GM12892 (cell line): ENCODE results near the gene TMED4.

ENCODE experiments used
- DNase-seq: peaks from one replicate; pipeline ENCODE4 v3.0.0; 2011; ENCODE audit not compliant: insufficient read length
- FAIRE-seq: peaks from 2 replicates; lab custom pipeline; 2011; peaks lifted over from hg19 to GRCh38; lab: Jason Lieb, UNC
- POLR2A ChIP-seq: IDR thresholded peaks from 2 replicates; pipeline ENCODE4 v1.6.1; 2011; ENCODE audit warnings: low read depth, low read length, control low read depth
- POLR2AphosphoS5 ChIP-seq: IDR thresholded peaks from 2 replicates; pipeline ENCODE4 v1.6.1; 2011; ENCODE audit warnings: low read depth, low read length, control low read depth
- TAF1 ChIP-seq: IDR thresholded peaks from 2 replicates; pipeline ENCODE4 v1.6.1; 2011; ENCODE audit warnings: low read depth, mild to moderate bottlenecking, control low read depth, low read length, borderline replicate concordance

Gene TMED4

DNA sequence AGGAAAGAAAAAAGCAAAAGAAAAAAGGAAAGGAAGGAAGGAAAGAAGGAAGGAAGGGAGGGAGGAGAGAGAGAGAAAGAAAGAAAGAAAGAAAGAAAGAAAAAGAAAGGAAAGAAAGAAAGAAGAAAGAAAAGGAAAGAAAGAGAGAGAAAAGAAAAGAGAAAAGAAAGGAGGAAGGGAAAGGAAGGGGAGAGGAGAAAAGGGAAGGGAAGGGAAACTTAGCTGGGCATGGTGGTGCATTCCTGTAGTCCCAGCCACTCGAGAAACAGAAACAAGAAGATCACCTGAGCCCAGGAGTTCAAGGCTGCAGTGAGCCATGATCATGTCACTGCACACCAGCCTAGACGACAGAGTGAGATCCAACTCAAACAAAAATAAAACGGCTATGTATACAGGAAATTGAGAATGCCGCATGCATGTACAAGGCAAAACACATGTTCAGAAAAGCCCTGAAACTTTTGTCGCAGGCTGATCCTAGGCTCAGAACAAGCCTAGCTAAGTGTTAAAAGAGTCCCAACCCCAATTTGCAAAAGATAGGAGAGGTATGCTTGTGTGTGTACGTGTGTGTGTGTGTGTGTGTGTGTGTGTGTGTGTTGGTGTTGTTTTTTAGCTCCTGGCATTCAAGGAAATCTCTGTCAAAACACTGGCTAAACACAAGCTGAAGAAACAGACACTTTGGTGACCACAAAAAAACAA is 34.3 kb downstream of the TMED4 start:
- DNase-seq (no peak), FAIRE-seq (no peak)
- TF ChIP-seq TAF1 (no peak), POLR2AphosphoS5 (no peak), POLR2A (no peak)

DNA sequence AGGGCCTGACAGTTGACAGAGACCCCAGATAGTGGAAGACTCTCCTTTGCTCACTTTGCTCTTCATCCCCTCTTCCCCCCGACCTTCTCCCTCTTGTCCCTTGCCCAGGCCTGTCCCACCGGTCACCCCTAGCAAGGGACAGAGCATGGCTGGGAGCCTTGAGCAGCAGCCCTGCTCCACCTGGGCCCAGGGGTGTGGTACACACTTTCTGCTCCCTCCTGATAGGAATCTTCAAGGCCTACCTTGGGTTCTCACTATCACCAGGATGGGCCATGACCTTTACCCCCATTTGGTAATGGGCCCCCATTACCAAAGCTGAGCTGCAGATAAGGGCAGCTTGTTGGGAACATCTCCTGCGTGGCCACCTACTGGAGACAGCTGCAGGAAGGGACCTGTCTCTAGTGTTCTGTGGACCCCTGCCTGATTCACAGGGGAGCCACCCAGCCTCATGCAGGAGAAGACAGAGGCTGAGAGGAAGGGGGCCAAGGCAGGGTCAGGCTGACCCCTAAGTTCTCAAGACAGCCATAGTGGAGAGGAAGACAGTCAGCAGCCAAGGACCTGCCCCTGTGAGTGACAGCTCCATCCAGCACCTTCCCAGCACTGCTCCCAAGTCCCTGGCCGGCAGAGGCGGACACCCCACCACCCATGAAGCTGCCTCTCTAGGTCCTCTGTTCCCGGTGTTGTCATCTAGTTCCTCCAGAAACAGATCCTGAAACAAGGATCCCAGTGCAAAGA is 40.0 kb downstream of the TMED4 start:
- DNase-seq = no peak
- FAIRE-seq = no peak
- TF ChIP-seq POLR2A = no peak
- no peak for TF ChIP-seq TAF1
- no peak for TF ChIP-seq POLR2AphosphoS5

DNA sequence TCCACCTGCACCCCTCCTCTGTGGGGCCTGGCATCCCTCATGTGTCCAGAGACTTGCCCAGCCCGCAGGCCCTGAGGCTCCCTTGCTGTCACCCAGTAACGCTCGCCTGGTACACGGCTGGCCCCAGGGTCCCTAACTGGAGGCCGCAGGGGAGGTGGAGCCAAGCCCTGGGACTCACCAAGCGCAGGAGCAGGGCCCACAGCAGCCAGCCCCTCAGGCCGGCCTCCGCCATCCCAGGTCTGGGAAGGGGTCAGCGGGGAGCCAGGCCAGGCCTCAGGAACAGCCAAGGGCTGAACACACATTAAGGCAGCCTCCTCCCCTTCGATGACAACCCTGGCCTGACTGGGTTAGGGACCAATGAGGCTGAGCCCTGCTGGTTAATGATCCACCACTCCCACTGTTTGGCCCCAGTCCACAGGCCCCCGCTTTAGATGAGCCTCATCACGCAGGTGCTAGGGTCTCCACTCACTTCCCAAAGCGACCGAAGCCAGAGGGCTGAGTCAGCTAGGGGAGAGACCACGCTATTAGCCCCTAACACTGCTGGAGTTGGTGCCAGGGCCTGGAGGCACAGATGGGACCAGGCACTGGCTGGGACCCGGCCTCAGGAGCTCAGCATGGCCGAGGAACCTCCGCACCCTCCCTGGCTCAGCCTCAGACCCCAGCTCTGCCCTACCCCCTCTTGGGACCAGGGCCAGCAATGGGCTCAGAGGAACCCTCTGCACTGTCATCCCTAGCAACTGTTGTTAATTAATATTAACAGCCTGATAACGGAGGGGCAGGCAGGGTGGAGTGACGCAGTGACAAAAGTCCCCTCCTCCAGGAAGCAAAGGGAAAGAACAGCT is 40.8 kb downstream of the TMED4 start, which contains the start of gene NPC1L1:
Gene NPC1L1, minus strand, starts transcription at position 303 of the 842 bp plus-strand sequence. Its CDS starts 71 bp downstream, at position 232.
- TF ChIP-seq POLR2A (no peak), TAF1 (no peak), POLR2AphosphoS5 (no peak)
- DNase-seq = no peak
- FAIRE-seq = no peak

DNA sequence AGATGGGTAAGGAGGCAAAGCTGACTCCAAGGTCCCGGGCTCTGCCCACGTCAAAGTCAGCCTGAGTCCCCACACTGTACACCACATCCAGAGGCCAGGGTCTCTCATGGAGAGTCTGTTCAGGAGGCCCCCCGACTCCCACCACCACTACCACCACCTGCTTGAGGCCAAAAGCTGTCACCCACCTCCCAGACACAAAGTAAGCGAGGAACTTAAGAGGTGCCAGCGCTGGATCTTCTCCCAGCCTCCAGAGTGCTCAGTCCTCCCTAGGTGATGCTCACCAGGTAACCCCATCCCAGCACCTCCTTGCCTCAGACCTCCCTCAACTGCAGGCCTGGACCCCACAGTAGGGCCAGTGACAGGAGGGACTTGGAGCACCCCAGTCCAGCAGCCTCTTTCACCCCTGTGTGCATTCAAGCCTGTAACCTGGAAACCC is 41.4 kb downstream of the TMED4 start:
- no peak for TF ChIP-seq POLR2A
- no peak for TF ChIP-seq TAF1
- TF ChIP-seq POLR2AphosphoS5 = no peak
- FAIRE-seq = no peak

DNA sequence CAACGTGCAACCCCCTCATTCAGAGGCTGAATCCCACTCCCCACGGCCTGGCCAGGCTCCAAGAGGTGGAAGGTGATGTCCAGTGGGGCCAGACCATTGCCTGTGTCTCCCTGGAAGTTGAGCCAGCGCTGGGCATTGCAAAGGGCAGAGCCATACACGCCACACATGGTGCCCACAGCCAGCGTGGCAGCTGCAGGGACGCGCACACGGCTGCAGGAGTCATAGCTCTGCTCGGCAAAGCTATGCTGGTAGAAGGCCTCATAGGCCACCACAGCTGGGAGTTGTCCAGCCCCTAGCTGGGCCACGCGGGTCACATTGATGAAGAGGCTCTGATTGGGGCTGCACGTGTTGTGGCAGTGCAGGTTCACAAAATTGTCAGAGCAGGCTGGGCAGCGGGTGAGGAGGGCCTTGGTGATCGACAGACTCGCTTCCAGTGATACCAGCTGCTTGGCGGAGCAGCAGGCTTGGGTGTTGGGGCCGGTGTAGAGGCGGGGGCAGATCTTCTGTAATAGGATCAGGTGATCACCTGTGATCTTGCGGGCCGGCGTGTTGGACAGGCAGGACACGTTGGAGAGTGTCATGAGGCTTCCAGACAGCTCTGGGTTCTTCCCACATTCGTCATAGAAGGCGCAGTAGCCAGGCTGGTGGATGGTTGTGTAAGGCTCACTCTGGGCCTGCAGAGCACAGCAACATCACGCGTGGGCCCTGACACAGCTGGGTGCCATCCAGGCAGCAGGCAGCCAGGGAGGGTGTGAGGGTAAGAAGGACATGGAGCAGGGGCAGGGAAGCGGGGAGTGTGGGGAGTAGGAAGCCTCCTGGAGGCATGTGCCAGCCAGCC is 42.1 kb downstream of the TMED4 start:
- no peak for FAIRE-seq
- no peak for TF ChIP-seq TAF1
- TF ChIP-seq POLR2A = no peak
- TF ChIP-seq POLR2AphosphoS5 = no peak
- no peak for DNase-seq

More for the DNA sequence above, 41.4 kb downstream of the TMED4 start:
- no peak for DNase-seq

DNA sequence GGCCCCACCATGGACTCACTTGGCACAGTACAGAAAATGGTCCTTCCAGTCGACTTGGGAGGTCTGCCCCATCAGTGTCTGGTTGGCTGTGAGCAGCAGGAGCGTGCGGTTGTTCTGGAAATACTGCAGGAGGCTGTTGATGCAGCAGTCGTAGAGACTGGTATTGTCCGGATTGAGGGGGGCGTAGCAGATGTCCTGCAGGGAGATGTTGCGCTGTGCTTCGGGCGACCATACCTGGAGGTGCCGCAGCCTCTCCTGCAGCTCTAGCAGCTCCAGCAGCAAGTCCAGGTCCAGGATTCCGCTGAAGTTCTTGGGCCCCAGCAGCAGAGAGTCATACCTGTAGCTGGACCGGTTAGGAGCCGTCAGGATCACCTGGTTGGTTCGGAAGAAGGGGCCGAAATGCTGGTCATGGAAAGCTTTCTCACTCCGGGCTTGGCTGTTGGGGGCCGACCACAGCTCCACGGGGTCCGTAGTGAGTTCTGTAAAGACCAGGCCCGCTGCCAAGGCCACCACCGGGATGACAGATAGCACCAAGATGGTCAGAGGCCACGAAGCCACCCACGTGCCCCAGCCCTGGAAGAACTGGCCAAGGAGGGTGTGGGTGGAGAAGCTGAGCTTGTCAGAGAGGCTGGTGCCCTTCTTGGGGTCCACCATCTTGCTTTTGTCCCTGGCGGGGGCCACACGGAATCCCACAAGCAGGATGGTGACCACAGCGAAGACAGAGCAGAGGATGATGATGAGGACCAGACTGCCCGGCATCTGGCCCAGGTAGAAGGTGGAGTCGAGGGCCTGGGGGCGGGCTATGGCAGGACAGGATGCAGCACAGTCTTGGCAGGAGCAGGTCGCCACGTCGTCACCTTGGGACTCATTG is 43.0 kb downstream of the TMED4 start:
- DNase-seq (no peak), FAIRE-seq (no peak)

DNA sequence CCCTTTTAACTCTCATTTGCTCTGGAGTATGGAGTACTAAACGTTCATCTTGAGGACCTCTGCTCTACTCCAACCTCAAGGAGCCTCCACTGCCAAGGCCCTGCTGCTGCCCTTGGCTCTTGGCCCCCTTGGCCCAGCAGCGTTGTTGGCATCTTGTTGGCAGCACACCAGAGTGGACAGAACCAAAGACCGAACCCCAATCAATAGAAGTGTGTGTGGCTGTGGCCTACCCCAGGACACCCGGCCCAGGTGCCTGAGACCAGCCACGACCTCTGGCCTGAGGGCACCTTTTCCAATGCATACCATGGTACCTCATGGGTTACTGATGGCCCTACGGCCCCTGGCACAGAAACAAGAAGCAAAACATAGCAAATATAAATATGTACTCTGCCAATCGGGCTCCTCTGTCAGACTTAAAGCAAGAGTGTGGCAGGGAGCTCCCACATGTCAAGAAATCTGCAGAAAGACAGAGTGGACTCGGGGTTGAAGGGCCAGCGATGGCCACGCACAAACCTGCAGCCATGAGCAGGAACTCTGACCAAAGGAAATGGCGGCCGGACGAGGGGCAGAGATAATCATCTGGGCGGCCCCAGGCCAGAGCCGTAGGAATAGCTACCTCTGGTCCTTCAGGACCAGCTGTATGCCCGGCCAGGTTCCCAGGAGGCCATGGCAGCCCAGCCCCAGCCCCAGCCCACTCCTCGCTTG is 43.8 kb downstream of the TMED4 start:
- DNase-seq = no peak
- TF ChIP-seq POLR2A (no peak), TAF1 (no peak), POLR2AphosphoS5 (no peak)
- no peak for FAIRE-seq

More for the DNA sequence above, 43.0 kb downstream of the TMED4 start:
- TF ChIP-seq POLR2AphosphoS5 = no peak
- no peak for TF ChIP-seq POLR2A
- no peak for TF ChIP-seq TAF1

DNA sequence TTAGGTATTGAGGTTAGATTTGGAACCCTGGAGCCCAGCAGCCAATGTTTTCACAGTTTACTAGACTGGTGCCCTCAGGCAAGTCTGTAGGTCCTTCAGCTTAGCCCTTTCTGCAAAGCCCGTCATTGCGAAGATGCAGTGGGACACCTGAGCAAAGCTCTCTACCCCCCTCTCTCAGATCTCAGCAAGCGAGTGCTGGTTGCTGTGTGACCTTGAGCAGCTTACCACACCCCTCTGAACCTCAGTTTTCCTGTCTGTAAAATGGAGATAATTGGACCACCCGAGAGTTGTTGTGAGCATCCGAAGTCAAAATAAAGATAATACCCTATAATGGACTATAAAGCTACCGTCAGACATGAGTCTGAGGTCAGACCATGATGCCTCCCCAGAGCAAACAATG is 44.6 kb downstream of the TMED4 start:
- no peak for FAIRE-seq
- DNase-seq = no peak
- TF ChIP-seq POLR2AphosphoS5 (no peak), TAF1 (no peak), POLR2A (no peak)

DNA sequence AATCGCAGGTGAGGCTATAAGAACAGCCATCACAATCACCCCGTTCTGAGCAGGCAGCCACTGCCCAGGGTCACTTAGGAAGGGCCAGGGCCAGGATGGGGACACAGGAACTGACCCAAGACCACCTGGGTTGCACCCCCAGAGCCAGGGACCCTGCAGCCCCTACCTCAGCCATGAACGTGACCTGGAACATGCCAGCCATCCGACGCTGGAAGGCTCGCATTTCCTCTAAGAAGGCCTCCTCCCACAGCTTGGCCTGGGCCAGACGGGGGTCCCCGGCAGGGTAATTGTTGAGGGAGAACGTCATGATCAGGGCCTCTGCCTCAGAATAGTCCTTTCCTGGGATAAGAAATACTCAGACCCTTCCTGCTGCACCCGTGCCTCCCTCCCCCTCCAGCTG is 45.9 kb downstream of the TMED4 start:
- DNase-seq (no peak), FAIRE-seq (no peak)
- TF ChIP-seq POLR2AphosphoS5 (no peak), TAF1 (no peak), POLR2A (no peak)
